ENCODE results near the gene PCP2.

The PCP2 gene

GRCh38 chr19:7638802-7639465, 5.4 kb upstream of the PCP2 start:
- DNase-seq, result no peak

- no peak for DNase-seq
Observed at GRCh38 chr19:7637374-7638256, 4.1 kb upstream of the PCP2 start.

DNA sequence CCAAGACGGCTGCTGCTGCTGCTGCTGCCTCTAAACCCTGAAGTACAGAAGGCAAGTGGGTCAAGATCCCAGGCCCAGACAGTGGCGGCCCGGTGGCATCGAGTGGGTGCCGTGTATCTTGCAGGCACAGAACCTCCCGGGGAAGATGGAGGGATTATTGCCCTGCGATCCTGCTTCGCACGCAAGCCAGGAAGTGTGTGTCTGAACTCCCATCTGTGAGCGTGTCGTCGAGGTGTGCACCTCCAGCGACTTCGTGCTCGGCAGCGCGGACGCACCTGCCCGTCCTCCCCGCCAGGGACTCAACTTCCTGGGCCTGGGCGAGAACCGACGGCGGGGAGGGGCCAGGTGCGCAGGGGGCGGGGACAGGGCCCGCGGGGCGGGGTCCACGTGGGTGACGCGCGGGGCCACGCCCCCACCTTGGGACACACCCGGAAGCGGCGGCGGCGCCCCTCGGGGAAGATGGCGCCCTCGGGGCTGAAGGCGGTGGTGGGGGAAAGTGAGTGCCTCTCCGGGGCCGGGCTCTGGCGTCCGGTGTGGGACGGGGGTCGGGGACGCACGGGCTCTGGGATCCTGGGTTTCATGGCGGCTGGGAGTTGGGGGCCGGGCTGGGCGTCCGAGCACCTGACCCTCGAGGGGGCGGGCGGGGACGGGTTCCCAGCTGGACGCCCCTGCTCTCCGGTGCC, 3.3 kb upstream of the PCP2 start, which contains the start of gene STXBP2:
STXBP2 (plus strand) TSS at position 420 of the 683 bp plus-strand sequence; CDS start at position 460, 40 bp downstream.
- peak; percentile 73 for DNase-seq

DNA sequence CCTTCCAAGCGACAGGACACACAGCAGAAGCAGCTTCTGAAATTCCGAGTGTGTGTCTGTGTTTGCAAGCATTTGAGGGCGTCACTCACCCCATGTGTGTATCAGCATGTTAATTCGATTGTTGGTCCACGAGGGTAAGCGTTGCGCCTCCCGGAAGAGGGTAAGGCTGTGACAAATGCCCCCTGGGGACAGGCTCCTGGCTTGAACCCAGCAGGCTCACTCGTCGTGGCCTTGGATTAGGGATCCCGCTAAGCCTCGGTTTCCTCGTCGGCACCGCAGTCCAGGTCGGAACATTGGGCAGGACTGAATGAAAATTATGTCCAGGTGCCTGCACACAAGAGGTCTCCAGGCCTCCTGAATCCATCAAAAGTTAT, 2.8 kb upstream of the PCP2 start:
- DNase-seq, result no peak

DNA sequence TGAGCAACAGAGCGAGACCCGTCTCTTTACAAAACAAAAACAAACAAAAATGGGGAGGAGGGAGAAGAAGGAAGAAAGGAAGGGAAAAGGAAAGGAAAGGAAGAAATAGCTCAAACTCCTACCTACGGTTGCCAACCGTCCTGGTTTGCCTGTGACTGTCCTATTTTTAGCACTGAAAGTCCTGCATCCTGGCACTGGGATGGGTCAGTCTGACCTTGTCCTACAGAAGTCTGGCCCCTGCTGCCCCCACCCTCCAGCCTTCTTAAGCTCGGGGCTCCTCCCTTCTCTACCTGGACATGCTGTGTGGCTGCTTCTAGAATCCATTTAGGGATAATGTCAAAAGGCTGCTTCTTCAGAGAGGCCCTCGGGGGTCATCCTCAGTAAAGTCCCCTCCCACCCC, 2.2 kb upstream of the PCP2 start:
- DNase-seq, result no peak

- DNase-seq, result no peak
Observed at GRCh38 chr19:7632340-7633203, 947 bp downstream of the PCP2 start.

- DNase-seq, result no peak
Observed at GRCh38 chr19:7631577-7631976, 1.9 kb downstream of the PCP2 start.

- DNase-seq, result peak; percentile 98
Observed at GRCh38 chr19:7629347-7630054, 4.0 kb downstream of the PCP2 start, which contains the start of the genes PET100 and XAB2. PET100 (plus strand) TSS chr19:7629793; CDS start chr19:7629834, 41 bp downstream. XAB2 (minus strand) TSS chr19:7629545; CDS start chr19:7629527, 18 bp downstream.

DNA sequence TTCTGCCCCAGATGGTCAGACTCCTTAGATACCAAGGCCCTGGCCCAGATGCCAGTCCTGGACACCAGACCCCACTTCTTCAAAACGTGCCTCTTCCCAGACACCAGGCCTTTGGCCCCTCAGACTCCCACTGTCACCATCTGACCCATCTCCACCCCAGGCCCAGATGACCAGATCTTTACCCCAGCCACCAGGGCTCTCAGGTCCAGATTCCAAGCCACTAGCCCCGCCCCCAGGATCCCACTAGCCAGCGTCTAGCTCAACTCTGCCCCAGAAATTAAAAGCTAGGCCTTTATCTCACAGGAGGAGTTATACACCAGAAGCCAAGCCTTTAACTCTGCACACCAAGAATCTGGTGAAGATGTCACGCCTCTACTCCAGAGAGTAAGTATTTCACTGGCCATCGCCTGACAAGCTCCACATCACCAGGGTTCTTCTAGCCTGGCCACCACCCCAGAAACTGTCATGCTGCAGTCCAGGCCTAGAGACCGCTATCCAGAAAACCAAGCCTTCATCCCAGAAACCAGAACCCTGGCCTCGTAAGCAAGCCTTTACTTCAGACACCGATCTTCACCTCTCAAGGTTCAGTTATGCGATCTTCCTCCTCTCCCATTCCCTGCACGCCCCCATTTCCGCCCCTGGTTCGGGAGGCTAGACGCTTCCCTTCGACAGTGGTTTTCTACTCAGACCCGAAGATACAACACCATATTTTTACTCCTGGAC, 4.8 kb downstream of the PCP2 start:
- no peak for DNase-seq

- no peak for DNase-seq
Observed at GRCh38 chr19:7627166-7627565, 6.4 kb downstream of the PCP2 start.

- no peak for DNase-seq
Observed at GRCh38 chr19:7625763-7626372, 7.7 kb downstream of the PCP2 start.

DNA sequence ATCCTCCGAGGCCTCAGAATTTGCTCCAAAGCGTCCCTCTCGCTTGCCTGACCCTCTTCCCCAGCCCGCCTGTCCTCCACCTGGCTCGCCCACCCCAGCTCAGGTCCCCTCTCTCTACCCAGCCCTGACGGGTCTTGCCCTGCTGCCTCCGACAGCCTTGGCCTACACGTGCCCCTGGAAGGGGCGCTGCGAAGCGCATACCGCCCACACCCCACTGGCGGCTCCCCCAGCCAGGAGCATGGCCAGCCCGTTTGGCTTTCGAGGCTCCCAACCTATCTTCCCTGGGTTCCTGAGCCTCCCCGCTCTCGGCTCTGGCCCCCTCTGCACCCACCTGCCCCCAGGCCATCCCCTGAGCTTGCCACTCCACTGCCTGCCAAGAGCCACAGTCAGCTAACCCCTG, 8.7 kb downstream of the PCP2 start:
- no peak for DNase-seq

DNA sequence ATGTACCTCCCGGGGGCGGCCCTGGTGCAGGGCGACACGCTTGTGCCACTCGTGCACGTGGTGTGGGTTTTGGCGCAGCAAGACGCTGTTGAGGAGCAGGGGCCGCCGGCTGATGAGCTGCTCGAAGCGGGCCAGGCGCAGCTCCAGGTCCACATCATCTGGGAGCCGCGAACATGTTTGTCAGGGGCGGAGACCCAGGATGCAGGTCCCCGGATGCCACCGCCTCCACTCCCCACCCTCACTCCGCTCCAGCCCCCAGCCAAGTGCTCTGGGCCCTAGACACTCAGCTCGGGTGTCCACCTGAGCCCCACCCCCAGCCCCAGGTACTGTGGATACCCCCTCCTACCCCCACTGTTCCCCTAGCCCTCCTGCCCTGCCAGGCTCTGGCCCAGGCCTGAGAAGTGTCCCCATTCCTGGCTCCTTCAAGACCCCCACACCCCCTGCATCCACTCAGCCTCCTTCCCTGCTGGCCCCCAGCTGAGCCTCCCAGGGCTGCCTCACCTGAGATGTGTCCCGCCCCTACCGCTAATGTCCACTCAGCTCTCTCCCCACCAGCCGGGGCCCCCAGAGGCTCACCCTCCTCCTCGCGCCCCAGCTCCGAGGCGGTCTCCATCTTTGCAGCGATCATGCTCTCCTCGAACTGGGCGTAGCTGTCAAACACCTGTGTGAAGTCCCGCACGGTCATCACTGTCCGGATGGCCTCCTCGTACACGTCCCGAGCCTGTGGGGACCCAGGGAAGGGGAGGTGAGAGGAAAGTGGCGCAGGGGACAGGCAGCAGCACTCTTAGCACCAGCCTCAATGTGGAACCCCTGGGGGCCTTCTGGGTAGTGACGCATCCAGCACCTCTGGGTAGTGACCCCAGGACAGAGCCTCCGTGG, 9.6 kb downstream of the PCP2 start:
- no peak for DNase-seq

DNA sequence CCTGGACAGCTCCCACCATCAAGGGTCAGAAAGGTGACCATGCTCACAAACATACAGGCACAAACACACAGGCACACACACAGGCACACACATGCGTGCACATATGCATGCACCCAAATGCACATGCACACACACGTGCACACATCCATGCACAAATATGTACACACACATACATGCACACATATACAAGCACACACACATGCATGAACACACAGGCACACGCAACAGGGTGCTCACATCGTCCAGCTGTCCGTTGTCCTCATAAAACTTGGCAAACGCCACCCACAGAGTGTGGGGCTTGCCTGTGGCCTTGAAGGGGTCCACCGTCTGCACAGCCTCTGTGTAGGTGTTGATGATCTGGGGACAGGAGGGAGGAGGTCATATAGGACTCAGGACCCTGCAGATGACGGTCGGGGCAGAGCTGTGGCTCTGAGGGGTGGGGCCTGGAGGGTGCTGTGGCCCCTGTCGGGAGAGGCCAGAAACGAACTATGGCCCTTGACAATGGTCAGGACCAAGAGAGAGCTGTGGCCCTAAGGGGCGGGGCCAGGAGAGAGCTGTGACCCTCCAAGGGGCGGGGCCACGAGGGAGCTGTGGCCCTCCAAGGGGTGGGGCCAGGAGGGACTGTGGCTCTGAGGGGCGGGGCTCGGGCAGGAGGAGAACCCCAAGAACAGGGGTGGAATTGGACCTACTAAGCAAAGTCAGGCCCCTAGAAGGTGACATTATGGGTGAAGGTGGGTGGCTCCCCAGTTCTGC, 10.4 kb downstream of the PCP2 start:
- DNase-seq, result no peak

DNA sequence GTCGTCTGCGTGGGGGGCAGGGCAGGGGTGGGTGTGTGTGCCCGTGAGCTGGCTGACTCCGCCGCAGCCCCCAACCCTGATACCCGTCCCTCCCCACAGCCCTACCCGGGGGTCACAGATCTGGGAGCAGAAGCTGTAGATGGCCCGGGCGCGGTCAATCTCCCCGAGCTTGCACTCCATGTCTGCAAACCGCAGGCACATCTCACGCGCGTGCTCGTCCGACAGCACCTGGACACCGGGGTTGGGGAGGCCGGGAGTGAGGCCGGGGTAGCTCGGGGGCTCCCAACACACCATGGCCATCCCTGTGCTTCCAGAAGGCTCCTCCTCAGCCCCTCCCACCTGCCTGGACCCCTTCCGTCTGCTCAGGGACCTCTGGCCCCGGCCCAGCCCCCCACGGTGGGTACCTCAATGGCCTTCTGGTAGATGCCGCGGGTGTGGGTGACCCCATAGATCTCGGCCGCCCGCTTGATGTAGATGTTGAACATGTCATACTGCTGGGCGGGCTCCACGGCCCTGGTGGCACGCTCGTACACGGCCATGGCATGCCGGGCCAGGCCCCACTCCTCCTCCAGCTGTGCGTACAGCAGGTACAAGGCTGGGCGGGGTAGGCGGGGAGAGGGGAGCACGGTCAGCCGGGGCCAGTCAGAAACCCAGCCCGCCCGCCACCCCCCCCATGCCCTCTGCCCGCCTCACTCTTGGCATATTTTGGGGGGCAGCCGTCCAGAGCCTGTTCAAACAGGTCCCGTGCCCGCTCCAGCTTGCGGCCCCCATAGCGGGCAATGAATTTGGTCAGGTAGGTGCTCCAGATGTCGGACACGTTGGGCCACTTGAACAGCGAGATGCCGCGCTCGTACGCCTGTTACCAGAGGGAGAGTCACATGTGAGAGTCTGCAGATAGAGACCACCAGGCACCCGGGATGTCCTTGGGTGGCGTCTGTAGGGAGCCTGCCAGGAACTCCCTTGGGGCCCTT, 12.8 kb downstream of the PCP2 start:
- DNase-seq, result no peak

- no peak for DNase-seq
Observed at GRCh38 chr19:7619671-7620441, 13.7 kb downstream of the PCP2 start.
